H1 (cell line): ENCODE measurements around the gene CYP26A1. TPM values are rescaled to one million over a fixed set of nuclear protein-coding genes. Genes with fewer than 3 reads are reported as not detected.

Experiments
- CTCF ChIA-PET: fragments of 300-600 bp; sonication (Branson Sonifier 250); formaldehyde crosslinking; loops from one replicate; lab custom pipeline; 2021; ENCODE audit not compliant: partially characterized antibody; lab: Charles Lee
- POLR2A ChIA-PET: fragments of 300-600 bp; sonication (Branson Sonifier 250); formaldehyde crosslinking; loops from one replicate; lab custom pipeline; 2021; ENCODE audit warnings: inconsistent platforms; ENCODE audit not compliant: partially characterized antibody; lab: Charles Lee
- DNase-seq, 2 experiments: peaks; one replicate each; pipeline versions ENCODE4 v3.0.0 to v3.0.0-alpha.2; 2010 to 2022; ENCODE audit warnings: low spot score in 2 of 2, low read depth in 1 of 2, mixed read lengths in 1 of 2
- FAIRE-seq: peaks from 2 replicates; lab custom pipeline; 2011; peaks lifted over from hg19 to GRCh38; lab: Jason Lieb, UNC
- H2AFZ ChIP-seq: 2 replicates; pipeline ENCODE4 v1.8.1; 2012; ENCODE audit warnings: low read length, inconsistent platforms
- H2AK5ac ChIP-seq: 2 replicates; pipeline ENCODE4 v1.6.1; 2013; ENCODE audit warnings: low read depth, low read length
- H2BK120ac ChIP-seq: replicated peaks from 2 replicates; pipeline ENCODE3; 2013; ENCODE audit warnings: low read depth, low read length, inconsistent platforms
- H2BK12ac ChIP-seq: 2 replicates; pipeline ENCODE4 v1.6.1; 2013; ENCODE audit warnings: low read depth, low read length
- H2BK15ac ChIP-seq: 2 replicates; pipeline ENCODE4 v1.6.1; 2013; ENCODE audit warnings: low read length
- H2BK20ac ChIP-seq: 2 replicates; pipeline ENCODE4 v1.6.1; 2013; ENCODE audit warnings: low read length
- H2BK5ac ChIP-seq: 2 replicates; pipeline ENCODE4 v1.6.1; 2013; ENCODE audit warnings: low read depth, low read length
- H3K14ac ChIP-seq: 2 replicates; pipeline ENCODE4 v1.6.1; 2013; ENCODE audit warnings: inconsistent platforms; ENCODE audit not compliant: insufficient read length
- H3K18ac ChIP-seq: 2 replicates; pipeline ENCODE4 v1.6.1; 2013; ENCODE audit warnings: low read length; ENCODE audit errors: extremely low read depth
- H3K23ac ChIP-seq: 2 replicates; pipeline ENCODE4 v1.6.1; 2013; ENCODE audit warnings: inconsistent platforms; ENCODE audit not compliant: insufficient read length
- H3K23me2 ChIP-seq: 2 replicates; pipeline ENCODE4 v1.6.1; 2013; ENCODE audit warnings: low read depth, low read length
- H3K27ac ChIP-seq: 2 replicates; pipeline ENCODE4 v1.6.1; 2011; ENCODE audit warnings: low read depth, low read length, inconsistent platforms
- H3K27me3 ChIP-seq, 4 experiments: replicated peaks in 1 of 4; 1 replicate in 1 of 4; 2 replicates in 3 of 4; pipeline versions ENCODE4 v1.6.1 to v1.8.1; 2011 to 2013; ENCODE audit warnings: low read length in 3 of 4, mild to moderate bottlenecking in 3 of 4, inconsistent platforms in 2 of 4, mixed read lengths in 2 of 4, moderate library complexity in 1 of 4; ENCODE audit not compliant: control insufficient read depth in 3 of 4, insufficient read depth in 3 of 4; ENCODE audit errors: extremely low read depth in 1 of 4
- H3K36me3 ChIP-seq, 4 experiments: 2 replicates each; pipeline versions ENCODE4 v1.6.1 to v1.8.1; 2011 to 2013; ENCODE audit warnings: mild to moderate bottlenecking in 4 of 4, low read length in 3 of 4, moderate library complexity in 2 of 4, control low read depth in 1 of 4, inconsistent platforms in 1 of 4; ENCODE audit not compliant: insufficient read depth in 4 of 4, control insufficient read depth in 2 of 4
- H3K4ac ChIP-seq: replicated peaks from 2 replicates; pipeline ENCODE3; 2013; ENCODE audit warnings: low read length, low read depth, mixed read lengths, inconsistent platforms; ENCODE audit not compliant: insufficient read length
- H3K4me1 ChIP-seq, 4 experiments: replicated peaks in 1 of 4; 1 replicate in 1 of 4; 2 replicates in 3 of 4; pipeline versions ENCODE4 v1.6.1 to v1.8.1; 2011 to 2013; ENCODE audit warnings: low read length in 3 of 4, inconsistent platforms in 2 of 4, mixed read lengths in 1 of 4; ENCODE audit not compliant: insufficient read depth in 4 of 4, control insufficient read depth in 3 of 4
- H3K4me2 ChIP-seq, 2 experiments: 2 replicates each; pipeline versions ENCODE4 v1.6.1 to v1.8.1; 2011 to 2013; ENCODE audit warnings: low read depth in 2 of 2, low read length in 2 of 2, control low read depth in 1 of 2, inconsistent platforms in 1 of 2, mild to moderate bottlenecking in 1 of 2; ENCODE audit not compliant: insufficient read depth in 1 of 2
- H3K4me3 ChIP-seq, 4 experiments: fragments of 200-600, 300-600 bp in 1 of 4; sonication (generic), shearing (Covaris generic), sonication (Bioruptor Twin) in 1 of 4; 2 replicates each; pipeline versions ENCODE4 v1.5.1 to v1.8.1; 2011 to 2016; ENCODE audit warnings: low read length in 4 of 4, low read depth in 3 of 4, control low read depth in 2 of 4, inconsistent platforms in 2 of 4, mild to moderate bottlenecking in 2 of 4, mixed read lengths in 1 of 4, moderate library complexity in 1 of 4; ENCODE audit not compliant: insufficient read depth in 2 of 4; ENCODE audit errors: extremely low read depth in 1 of 4
- H3K56ac ChIP-seq: replicated peaks from 2 replicates; pipeline ENCODE3; 2013; ENCODE audit warnings: low read depth, mild to moderate bottlenecking, mixed read lengths, low read length, inconsistent platforms; ENCODE audit not compliant: insufficient read length
- H3K79me1 ChIP-seq: 2 replicates; pipeline ENCODE4 v1.6.1; 2013; ENCODE audit warnings: low read depth, low read length, control low read depth
- H3K79me2 ChIP-seq, 2 experiments: 2 replicates each; pipeline versions ENCODE4 v1.6.1 to v1.8.1; 2012 to 2013; ENCODE audit warnings: low read length in 2 of 2, mild to moderate bottlenecking in 2 of 2, inconsistent platforms in 1 of 2; ENCODE audit not compliant: insufficient read depth in 2 of 2, control insufficient read depth in 1 of 2
- H3K9ac ChIP-seq, 4 experiments: replicated peaks in 1 of 4; 1 replicate in 1 of 4; 2 replicates in 3 of 4; pipeline versions ENCODE4 v1.6.1 to v1.8.1; 2011 to 2013; ENCODE audit warnings: low read depth in 3 of 4, low read length in 3 of 4, control low read depth in 2 of 4, mild to moderate bottlenecking in 2 of 4, moderate library complexity in 2 of 4, inconsistent platforms in 1 of 4; ENCODE audit errors: extremely low read depth in 1 of 4
- H3K9me3 ChIP-seq, 2 experiments: 2 replicates each; pipeline versions ENCODE4 v1.6.1 to v1.8.1; 2012 to 2013; ENCODE audit warnings: mild to moderate bottlenecking in 2 of 2, moderate library complexity in 2 of 2, control low read depth in 1 of 2, inconsistent platforms in 1 of 2, low read depth in 1 of 2, low read length in 1 of 2, mixed read lengths in 1 of 2; ENCODE audit not compliant: insufficient read depth in 2 of 2
- H4K20me1 ChIP-seq, 2 experiments: replicated peaks in 1 of 2; 2 replicates each; pipeline versions ENCODE3 to v1.8.1; 2011 to 2013; ENCODE audit warnings: inconsistent platforms in 2 of 2, low read length in 2 of 2, mild to moderate bottlenecking in 1 of 2; ENCODE audit not compliant: insufficient read depth in 2 of 2, control insufficient read depth in 1 of 2
- H4K5ac ChIP-seq: 2 replicates; pipeline ENCODE4 v1.6.1; 2013; ENCODE audit warnings: low read length, low read depth, mixed read lengths, inconsistent platforms; ENCODE audit not compliant: insufficient read length
- H4K8ac ChIP-seq: 2 replicates; pipeline ENCODE4 v1.8.0; 2013; ENCODE audit warnings: mild to moderate bottlenecking, moderate library complexity, low read length, inconsistent platforms; ENCODE audit not compliant: insufficient read depth; ENCODE audit errors: extremely low read depth
- H4K91ac ChIP-seq: replicated peaks from 2 replicates; pipeline ENCODE3; 2013; ENCODE audit warnings: low read length, mixed read lengths, inconsistent platforms; ENCODE audit not compliant: insufficient read length
- BCL11A ChIP-seq, 2 experiments: IDR thresholded peaks; one replicate each; pipeline ENCODE4 v1.6.1; 2011; ENCODE audit warnings: low read depth in 2 of 2, low read length in 2 of 2, mild to moderate bottlenecking in 2 of 2
- CBX8 ChIP-seq: fragments of 300-800, 300-1000 bp; sonication (generic); IDR thresholded peaks from 2 replicates; pipeline ENCODE4 v1.7.1; 2016; ENCODE audit warnings: low read depth, low read length, borderline replicate concordance
- CHD1 ChIP-seq: IDR thresholded peaks from 2 replicates; pipeline ENCODE4 v1.6.1; 2012; ENCODE audit warnings: low read depth, low read length, improper control_type of control experiment
- HDAC6 ChIP-seq: IDR thresholded peaks from one replicate; pipeline ENCODE4 v1.7.1; 2012; ENCODE audit warnings: low read depth, mild to moderate bottlenecking, inconsistent platforms, low read length, moderate library complexity
- POLR2A ChIP-seq, 2 experiments: IDR thresholded peaks; 1 replicate in 1 of 2; 2 replicates in 1 of 2; pipeline ENCODE4 v1.6.1; 2011; ENCODE audit warnings: low read depth in 2 of 2, low read length in 2 of 2, mild to moderate bottlenecking in 2 of 2; ENCODE audit errors: control extremely low read depth in 1 of 2
- RBBP5 ChIP-seq: IDR thresholded peaks from 2 replicates; pipeline ENCODE4 v1.7.1; 2012; ENCODE audit warnings: low read depth, mild to moderate bottlenecking, inconsistent platforms, low read length, moderate library complexity, borderline replicate concordance
- RXRA ChIP-seq: IDR thresholded peaks from 2 replicates; pipeline ENCODE4 v1.6.1; 2011; ENCODE audit warnings: low read depth, mild to moderate bottlenecking, low read length, moderate library complexity; ENCODE audit not compliant: insufficient read depth
- SP1 ChIP-seq: IDR thresholded peaks from 2 replicates; pipeline ENCODE4 v1.6.1; 2011; ENCODE audit warnings: low read depth, low read length
- SP2 ChIP-seq: IDR thresholded peaks from 2 replicates; pipeline ENCODE4 v1.6.1; 2012; ENCODE audit warnings: mild to moderate bottlenecking, low read length, inconsistent platforms
- SP4 ChIP-seq: IDR thresholded peaks from 2 replicates; pipeline ENCODE4 v1.6.1; 2012; ENCODE audit warnings: low read length, inconsistent platforms
- SRF ChIP-seq: IDR thresholded peaks from 2 replicates; pipeline ENCODE4 v1.6.1; 2011; ENCODE audit warnings: mild to moderate bottlenecking, low read depth, low read length, moderate library complexity
- TCF12 ChIP-seq: IDR thresholded peaks from 2 replicates; pipeline ENCODE4 v1.6.1; 2011; ENCODE audit warnings: low read depth, mild to moderate bottlenecking, low read length
- WGBS, 2 experiments: shearing (Covaris generic) in 1 of 2; methylation state at CpG; one replicate each; pipeline versions ENCODE4 v1.1.6 to v1.1.7; 2013 to 2015; ENCODE audit warnings: low lambda C conversion rate in 2 of 2, mixed read lengths in 2 of 2, inconsistent platforms in 1 of 2, low coverage in 1 of 2, missing lambda C conversion rate in 1 of 2; ENCODE audit not compliant: insufficient replicate concordance in 2 of 2, insufficient coverage in 1 of 2, insufficient read length in 1 of 2; ENCODE audit errors: extremely low coverage in 1 of 2, missing lambda C conversion rate in 1 of 2; 5-methylcytosine and 5-hydroxymethylcytosine counted together
- polyA plus RNA-seq, 7 experiments: library from polyadenylated mRNA; depleted of rRNA in 3 of 7; stranded (reverse) in 5 of 7; unstranded in 2 of 7; fragments of >200 nt in 5 of 7; fragments of 200-250 nt in 2 of 7; gene quantifications; 1 replicate in 5 of 7; 2 replicates in 1 of 7; 4 replicates in 1 of 7; pipeline versions ENCODE4 v1.2.1 to v1.2.3, GENCODE V29; 2011 to 2013; ENCODE audit warnings: missing spikeins in 2 of 7, mixed read lengths in 2 of 7
- total RNA-seq: library from RNA; stranded (reverse); fragmentation: NEBNext Ultra II Directional; extraction: Animal tissue kit (Norgen Biotek cat#: 25700); gene quantifications from 2 replicates; pipeline ENCODE4 v1.2.1, GENCODE V29; 2021
- TF ChIP-seq, protein P1 (sequence below), 3 experiments: IDR thresholded peaks; 1 replicate in 2 of 3; 2 replicates in 1 of 3; pipeline versions ENCODE4 v1.5.1 to v1.6.1; 2011; ENCODE audit warnings: low read length in 3 of 3, mild to moderate bottlenecking in 3 of 3, inconsistent platforms in 2 of 3, low read depth in 1 of 3, moderate library complexity in 1 of 3; ENCODE audit not compliant: insufficient read depth in 1 of 3; ENCODE audit errors: control extremely low read depth in 1 of 3

CYP26A1 gene
- total and polyA plus RNA-seq, 2 of the 8 experiments (the other 6 are each of a cell fraction or from before 2014, with no cell fraction given): 5.0 to 9.1 TPM

DNA sequence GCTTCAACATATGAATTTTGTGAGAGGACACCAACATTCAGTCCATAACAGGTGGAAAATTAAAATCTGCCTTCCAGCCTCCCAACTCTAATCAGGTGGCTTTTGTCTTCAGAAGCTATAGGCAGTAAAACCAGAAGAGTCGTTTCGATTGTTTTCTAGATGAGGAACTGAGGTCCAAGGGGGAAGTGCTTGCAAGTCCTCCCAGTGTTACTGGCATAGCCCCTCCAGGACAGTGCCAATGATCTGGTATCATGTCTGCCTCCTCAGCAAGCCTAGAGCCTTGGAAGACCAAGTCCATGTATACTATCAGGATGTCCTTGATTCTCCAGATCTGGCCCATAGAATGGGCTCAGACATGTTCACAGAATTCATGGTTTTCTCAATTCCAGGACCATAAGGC lies 16.9 kb downstream of the CYP26A1 start:
- Histone ChIP-seq H3K56ac (no peak overlapping the region), H2AK5ac (no peak overlapping the region), H2BK20ac (no peak overlapping the region), H2BK5ac (no peak overlapping the region), H3K23ac (no peak overlapping the region), H3K4ac (no peak overlapping the region), H4K5ac (no peak overlapping the region), H3K36me3 (no peaks in the 10 kb centered on the region), H3K27ac (no peak overlapping the region), H3K79me1 (no peaks in the 10 kb centered on the region), H3K4me3 (no peak overlapping the region), H3K23me2 (no peaks in the 10 kb centered on the region), H4K20me1 (no peaks in the 10 kb centered on the region), H3K9me3 (no peaks in the 10 kb centered on the region), H3K79me2 (no peaks in the 10 kb centered on the region), H2BK12ac (no peak overlapping the region; the same call in 1 of the 2 replicates), H2BK15ac (no peak overlapping the region), H3K27me3 (no peaks in the 10 kb centered on the region; a peak in 1 of 7 replicates), H3K4me1 (peaks cover 2 to 6% (median 4%) of the 10 kb centered on the region in 4 experiments), H2BK120ac (no peak overlapping the region), H3K9ac (no peak overlapping the region), H2AFZ (no peak overlapping the region), H4K91ac (no peak overlapping the region), H4K8ac (no peak overlapping the region), H3K14ac (no peak overlapping the region), H3K4me2 (no peak overlapping the region), H3K18ac (no peak overlapping the region)
- no peak for DNase-seq
- WGBS, 2 experiments: 96% methylated on average over 2 of the region's 2 CpGs; no CpG with 5 or more reads in 1 of the 2 experiments
- ChIA-PET CTCF (interaction anchor here (0.6 to 7.0 kb wide), 6 partner anchors 10 to 267 kb away, joined by 3 to 39 read pairs (median 4); no protein-coding TSS in a partner anchor), POLR2A (no interaction called here)
- TF ChIP-seq SP4 (no peak), TCF12 (no peak), SRF (no peak), HDAC6 (no peak), SP1 (no peak), POLR2A (IDR thresholded peaks at IDR 0.05; ENCODE audit: control extremely low read depth in 1 of 2, low read depth in 2 of 2, low read length in 2 of 2) (no peak), CHD1 (no peak), RXRA (no peak), CBX8 (no peak), BCL11A (IDR thresholded peaks at IDR 0.05; ENCODE audit: low read depth in 2 of 2, low read length in 2 of 2) (no peak), RBBP5 (no peak), SP2 (no peak)
- TF ChIP-seq, protein P1, sequence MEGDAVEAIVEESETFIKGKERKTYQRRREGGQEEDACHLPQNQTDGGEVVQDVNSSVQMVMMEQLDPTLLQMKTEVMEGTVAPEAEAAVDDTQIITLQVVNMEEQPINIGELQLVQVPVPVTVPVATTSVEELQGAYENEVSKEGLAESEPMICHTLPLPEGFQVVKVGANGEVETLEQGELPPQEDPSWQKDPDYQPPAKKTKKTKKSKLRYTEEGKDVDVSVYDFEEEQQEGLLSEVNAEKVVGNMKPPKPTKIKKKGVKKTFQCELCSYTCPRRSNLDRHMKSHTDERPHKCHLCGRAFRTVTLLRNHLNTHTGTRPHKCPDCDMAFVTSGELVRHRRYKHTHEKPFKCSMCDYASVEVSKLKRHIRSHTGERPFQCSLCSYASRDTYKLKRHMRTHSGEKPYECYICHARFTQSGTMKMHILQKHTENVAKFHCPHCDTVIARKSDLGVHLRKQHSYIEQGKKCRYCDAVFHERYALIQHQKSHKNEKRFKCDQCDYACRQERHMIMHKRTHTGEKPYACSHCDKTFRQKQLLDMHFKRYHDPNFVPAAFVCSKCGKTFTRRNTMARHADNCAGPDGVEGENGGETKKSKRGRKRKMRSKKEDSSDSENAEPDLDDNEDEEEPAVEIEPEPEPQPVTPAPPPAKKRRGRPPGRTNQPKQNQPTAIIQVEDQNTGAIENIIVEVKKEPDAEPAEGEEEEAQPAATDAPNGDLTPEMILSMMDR (IDR thresholded peaks at IDR 0.05; ENCODE audit: control extremely low read depth in 1 of 3, insufficient read depth in 1 of 3, low read depth in 1 of 3, low read length in 3 of 3): no peak
- no peak for FAIRE-seq
